ENCODE measurements around the gene GARIN5B.

GRCh38 chr19:55377356-55378131 lies 14.5 kb upstream of the GARIN5B start:
- no peak for TF ChIP-seq CTCF (IDR thresholded peaks at IDR 0.05; ENCODE audit: poor library complexity, severe bottlenecking)
- TF ChIP-seq POLR2AphosphoS5 (IDR thresholded peaks at IDR 0.05) = no peak
- no peak for TF ChIP-seq TAF1 (IDR thresholded peaks at IDR 0.05; ENCODE audit: low read depth)
- no peak for TF ChIP-seq REST (IDR thresholded peaks at IDR 0.05; ENCODE audit: borderline replicate concordance)
- no peak for TF ChIP-seq EP300 (conservative IDR thresholded peaks at IDR 0.05; ENCODE audit: poor library complexity, severe bottlenecking)
